OCI-LY7 (cell line): Measurements from ENCODE around the gene NCAM1.

ENCODE experiments used
- CTCF ChIP-seq: fragments of 200-600 bp; sonication (generic); conservative IDR thresholded peaks from 2 replicates; pipeline ENCODE4 v1.5.1; 2014; ENCODE audit warnings: mild to moderate bottlenecking, antibody characterized with exemption, low read length, moderate library complexity, mixed read lengths
- EZH2phosphoT487 ChIP-seq: fragments of 200-600 bp; sonication (generic); IDR thresholded peaks from 2 replicates; pipeline ENCODE4 v1.6.1; 2018; ENCODE audit warnings: low read depth, borderline replicate concordance, mild to moderate bottlenecking, mixed run types, antibody characterized with exemption, low read length, moderate library complexity, mixed read lengths

- TF ChIP-seq EZH2phosphoT487 (no peak), CTCF (no peak)
Measured at GRCh38 chr11:113147249-113147648, 186.0 kb downstream of the NCAM1 start.
